ENCODE data around the gene BORCS5.

- TF ChIP-seq PPARA (CRISPR knock-in tag; IDR thresholded peaks at IDR 0.05; ENCODE audit: borderline replicate concordance) (no peak), ZNF8 (CRISPR knock-in tag; IDR thresholded peaks at IDR 0.05) (no peak), ZFP30 (CRISPR knock-in tag; IDR thresholded peaks at IDR 0.05) (no peak), TCF4 (CRISPR knock-in tag; IDR thresholded peaks at IDR 0.05; ENCODE audit: borderline replicate concordance) (no peak), PATZ1 (CRISPR knock-in tag; IDR thresholded peaks at IDR 0.05; ENCODE audit: borderline replicate concordance) (no peak)
Observed at GRCh38 chr12:12486661-12487240, 129.9 kb downstream of the BORCS5 start.

Data from SK-N-SH treated with all-trans-retinoic acid at 6 μM for 48 hours (cell line).